ENCODE results near the gene PLEKHA1. TPM values are rescaled to one million over a fixed set of nuclear protein-coding genes. Genes with fewer than 3 reads are reported as not detected.

PLEKHA1 gene
- total RNA-seq, 1 donor from 2014 or later = 38.2 TPM

DNA sequence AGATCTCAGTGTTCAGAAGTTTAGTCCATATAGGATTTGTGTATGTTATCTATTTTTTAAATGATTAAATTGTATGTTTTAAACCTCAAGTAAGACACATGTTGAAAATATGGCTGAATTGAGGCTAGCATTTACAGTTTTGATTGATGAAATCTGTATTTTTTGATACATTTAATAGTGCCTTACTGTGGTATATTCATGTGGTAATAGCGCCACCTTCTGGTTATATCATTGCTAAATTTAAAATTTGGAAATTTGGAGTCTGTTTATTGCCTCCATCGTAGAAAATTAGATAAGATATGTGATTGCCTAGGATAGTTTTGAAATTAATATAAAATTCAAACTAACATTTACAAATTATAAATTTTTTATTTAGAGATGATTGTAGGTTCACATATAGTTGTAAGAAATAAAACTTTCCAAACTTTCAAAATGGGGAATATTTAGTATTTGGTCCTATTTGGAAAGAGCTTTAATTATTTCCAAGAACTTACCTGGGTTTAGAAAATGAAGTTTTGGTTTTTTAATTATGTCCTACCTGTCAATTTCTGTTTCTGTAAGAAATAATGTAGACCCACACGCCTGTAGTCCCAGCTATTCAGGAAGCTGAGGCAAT, 60.8 kb downstream of the PLEKHA1 start:
- peaks cover 6% of the 10 kb centered on the region for H3K36me3 Mint-ChIP-seq (ENCODE audit: low read depth, unreplicated experiment)
- no peak for DNase-seq (ENCODE audit: low spot score)
- TF ChIP-seq, protein P1, sequence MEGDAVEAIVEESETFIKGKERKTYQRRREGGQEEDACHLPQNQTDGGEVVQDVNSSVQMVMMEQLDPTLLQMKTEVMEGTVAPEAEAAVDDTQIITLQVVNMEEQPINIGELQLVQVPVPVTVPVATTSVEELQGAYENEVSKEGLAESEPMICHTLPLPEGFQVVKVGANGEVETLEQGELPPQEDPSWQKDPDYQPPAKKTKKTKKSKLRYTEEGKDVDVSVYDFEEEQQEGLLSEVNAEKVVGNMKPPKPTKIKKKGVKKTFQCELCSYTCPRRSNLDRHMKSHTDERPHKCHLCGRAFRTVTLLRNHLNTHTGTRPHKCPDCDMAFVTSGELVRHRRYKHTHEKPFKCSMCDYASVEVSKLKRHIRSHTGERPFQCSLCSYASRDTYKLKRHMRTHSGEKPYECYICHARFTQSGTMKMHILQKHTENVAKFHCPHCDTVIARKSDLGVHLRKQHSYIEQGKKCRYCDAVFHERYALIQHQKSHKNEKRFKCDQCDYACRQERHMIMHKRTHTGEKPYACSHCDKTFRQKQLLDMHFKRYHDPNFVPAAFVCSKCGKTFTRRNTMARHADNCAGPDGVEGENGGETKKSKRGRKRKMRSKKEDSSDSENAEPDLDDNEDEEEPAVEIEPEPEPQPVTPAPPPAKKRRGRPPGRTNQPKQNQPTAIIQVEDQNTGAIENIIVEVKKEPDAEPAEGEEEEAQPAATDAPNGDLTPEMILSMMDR (IDR thresholded peaks at IDR 0.05; ENCODE audit: unreplicated experiment) = peak; percentile 90

DNA sequence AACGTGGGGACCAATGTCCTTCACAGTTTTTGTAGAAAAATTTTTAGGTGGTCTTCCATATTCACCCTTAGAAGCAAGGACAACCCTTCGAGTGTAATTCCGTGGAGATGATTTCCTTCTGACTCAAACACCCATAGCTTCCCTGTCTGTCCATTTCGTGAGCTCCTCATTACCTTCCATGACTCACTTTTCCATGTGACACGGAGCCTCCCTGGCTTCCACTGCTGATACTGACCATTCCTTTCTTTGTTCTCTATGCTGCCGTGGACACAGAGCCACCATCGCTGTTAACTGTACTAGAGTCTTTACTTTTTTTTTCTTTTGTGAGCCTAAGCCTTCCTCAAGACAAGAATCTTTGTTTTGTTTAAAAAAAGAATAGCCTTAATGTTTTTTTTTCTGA, 67.5 kb downstream of the PLEKHA1 start:
- Mint-ChIP-seq H3K4me1 (ENCODE audit: unreplicated experiment) (no peaks in the 10 kb centered on the region), H3K36me3 (ENCODE audit: low read depth, unreplicated experiment) (peaks cover 7% of the 10 kb centered on the region), H3K9me3 (ENCODE audit: unreplicated experiment) (peaks cover 2% of the 10 kb centered on the region), H3K27ac (ENCODE audit: unreplicated experiment) (no peak overlapping the region), H3K27me3 (ENCODE audit: unreplicated experiment) (no peaks in the 10 kb centered on the region), H3K4me3 (ENCODE audit: unreplicated experiment) (no peak overlapping the region)
- TF ChIP-seq, protein P1 (IDR thresholded peaks at IDR 0.05; ENCODE audit: unreplicated experiment) = no peak
- no peak for DNase-seq (ENCODE audit: low spot score)

More for the DNA sequence above, 60.8 kb downstream of the PLEKHA1 start:
- H3K27me3 Mint-ChIP-seq (ENCODE audit: unreplicated experiment) = peaks cover 1% of the 10 kb centered on the region
- no peak overlapping the region for H3K4me3 Mint-ChIP-seq (ENCODE audit: unreplicated experiment)
- H3K9me3 Mint-ChIP-seq (ENCODE audit: unreplicated experiment) = no peaks in the 10 kb centered on the region
- peaks cover 8% of the 10 kb centered on the region for H3K4me1 Mint-ChIP-seq (ENCODE audit: unreplicated experiment)
- no peak overlapping the region for H3K27ac Mint-ChIP-seq (ENCODE audit: unreplicated experiment)

GRCh38 chr10:122445469-122445868, 71.0 kb downstream of the PLEKHA1 start:
- Mint-ChIP-seq H3K4me1 (ENCODE audit: unreplicated experiment) (peaks cover 18% of the 10 kb centered on the region), H3K36me3 (ENCODE audit: low read depth, unreplicated experiment) (peaks cover 3% of the 10 kb centered on the region), H3K9me3 (ENCODE audit: unreplicated experiment) (peaks cover 4% of the 10 kb centered on the region), H3K27me3 (ENCODE audit: unreplicated experiment) (peaks cover 4% of the 10 kb centered on the region), H3K4me3 (ENCODE audit: unreplicated experiment) (no peak overlapping the region), H3K27ac (ENCODE audit: unreplicated experiment) (no peak overlapping the region)
- DNase-seq (ENCODE audit: low spot score) = no peak
- TF ChIP-seq, protein P1 (IDR thresholded peaks at IDR 0.05; ENCODE audit: unreplicated experiment) = no peak

GRCh38 chr10:122445904-122446303, 71.4 kb downstream of the PLEKHA1 start:
- TF ChIP-seq, protein P1 (IDR thresholded peaks at IDR 0.05; ENCODE audit: unreplicated experiment) = no peak
- Mint-ChIP-seq H3K27ac (ENCODE audit: unreplicated experiment) (no peak overlapping the region), H3K4me3 (ENCODE audit: unreplicated experiment) (no peak overlapping the region), H3K36me3 (ENCODE audit: low read depth, unreplicated experiment) (peaks cover 3% of the 10 kb centered on the region), H3K4me1 (ENCODE audit: unreplicated experiment) (peaks cover 22% of the 10 kb centered on the region), H3K9me3 (ENCODE audit: unreplicated experiment) (peaks cover 4% of the 10 kb centered on the region), H3K27me3 (ENCODE audit: unreplicated experiment) (peaks cover 4% of the 10 kb centered on the region)
- DNase-seq (ENCODE audit: low spot score) = no peak

GRCh38 chr10:122446668-122447423, 72.3 kb downstream of the PLEKHA1 start:
- Mint-ChIP-seq H3K36me3 (ENCODE audit: low read depth, unreplicated experiment) (peaks cover 3% of the 10 kb centered on the region), H3K9me3 (ENCODE audit: unreplicated experiment) (peaks cover 4% of the 10 kb centered on the region), H3K4me1 (ENCODE audit: unreplicated experiment) (peaks cover 27% of the 10 kb centered on the region), H3K4me3 (ENCODE audit: unreplicated experiment) (no peak overlapping the region), H3K27me3 (ENCODE audit: unreplicated experiment) (peaks cover 4% of the 10 kb centered on the region), H3K27ac (ENCODE audit: unreplicated experiment) (no peak overlapping the region)
- TF ChIP-seq, protein P1 (IDR thresholded peaks at IDR 0.05; ENCODE audit: unreplicated experiment) = no peak
- DNase-seq (ENCODE audit: low spot score) = no peak

Measured in endothelial cell (in vitro differentiated cells).